IMR-90 (cell line): ENCODE data around the gene FAM20C. TPM values are rescaled to one million over a fixed set of nuclear protein-coding genes. Genes with fewer than 3 reads are reported as not detected.

Experiments used
- ATAC-seq: fragments of 200-7000 bp; cut with Tn5 transposase; 2 replicates; pipeline ENCODE4 v1.9.1; 2020; ENCODE audit warnings: low read depth, mild to moderate bottlenecking, moderate library complexity
- BruUV-seq: library from RNA; stranded (reverse); fragments of 400-500 nt; replicated peaks from 2 replicates; lab custom pipeline; 2021; lab: Mats Ljungman, UMichigan
- CTCF ChIA-PET: fragments of 300-600 bp; formaldehyde crosslinking; extraction: SDS; loops from one replicate; lab custom pipeline; 2021; ENCODE audit warnings: antibody characterized with exemption; lab: Yijun Ruan, JAX
- POLR2A ChIA-PET: fragments of 300-600 bp; sonication (Branson Sonifier 250); formaldehyde crosslinking; loops from one replicate; lab custom pipeline; 2022; ENCODE audit warnings: antibody characterized with exemption; ENCODE audit not compliant: unreplicated experiment; lab: Charles Lee
- DNase-seq: peaks from one replicate; pipeline ENCODE4 v3.0.0; 2013
- H2AFZ ChIP-seq: replicated peaks from 2 replicates; pipeline ENCODE3; 2013; ENCODE audit warnings: low read length, mild to moderate bottlenecking; ENCODE audit not compliant: poor library complexity
- H2AK5ac ChIP-seq: 2 replicates; pipeline ENCODE4 v1.6.1; 2013; ENCODE audit warnings: low read depth, low read length, inconsistent platforms
- H2AK9ac ChIP-seq: replicated peaks from 2 replicates; pipeline ENCODE3; 2013; ENCODE audit warnings: mild to moderate bottlenecking, low read depth, low read length, moderate library complexity; ENCODE audit not compliant: poor library complexity
- H2BK120ac ChIP-seq: 2 replicates; pipeline ENCODE4 v1.6.1; 2013; ENCODE audit warnings: low read depth, low read length, inconsistent platforms
- H2BK15ac ChIP-seq: 3 replicates; pipeline ENCODE4 v1.6.1; 2013; ENCODE audit warnings: low read depth, low read length, inconsistent platforms
- H2BK20ac ChIP-seq: 2 replicates; pipeline ENCODE4 v1.6.1; 2013; ENCODE audit warnings: low read depth, mild to moderate bottlenecking, inconsistent platforms, low read length, moderate library complexity
- H2BK5ac ChIP-seq: 2 replicates; pipeline ENCODE4 v1.6.1; 2013; ENCODE audit warnings: mild to moderate bottlenecking, low read depth, low read length, inconsistent platforms; ENCODE audit not compliant: poor library complexity, severe bottlenecking
- H3K14ac ChIP-seq: replicated peaks from 2 replicates; pipeline ENCODE4 v1.6.1; 2013; ENCODE audit warnings: low read depth, low read length, inconsistent platforms
- H3K18ac ChIP-seq: 2 replicates; pipeline ENCODE4 v1.6.1; 2013; ENCODE audit warnings: low read depth, low read length, control low read depth
- H3K23ac ChIP-seq: 2 replicates; pipeline ENCODE4 v1.6.1; 2013; ENCODE audit warnings: low read depth, low read length, inconsistent platforms
- H3K27ac ChIP-seq: 2 replicates; pipeline ENCODE4 v1.5.1; 2013; ENCODE audit warnings: mild to moderate bottlenecking, control low read depth, low read length; ENCODE audit not compliant: insufficient read depth
- H3K27me3 ChIP-seq: 2 replicates; pipeline ENCODE4 v1.6.1; 2013; ENCODE audit warnings: low read length; ENCODE audit not compliant: control insufficient read depth, insufficient read depth
- H3K36me3 ChIP-seq: 2 replicates; pipeline ENCODE4 v1.6.1; 2013; ENCODE audit warnings: low read length, mixed read lengths; ENCODE audit not compliant: control insufficient read depth, insufficient read depth
- H3K4ac ChIP-seq: 2 replicates; pipeline ENCODE4 v1.6.1; 2013; ENCODE audit warnings: low read depth, low read length, inconsistent platforms
- H3K4me1 ChIP-seq: 2 replicates; pipeline ENCODE4 v1.6.1; 2013; ENCODE audit warnings: low read length, mixed read lengths; ENCODE audit not compliant: control insufficient read depth, insufficient read depth
- H3K4me2 ChIP-seq: 2 replicates; pipeline ENCODE4 v1.6.1; 2013; ENCODE audit warnings: low read depth, mild to moderate bottlenecking, control low read depth, low read length, moderate library complexity
- H3K4me3 ChIP-seq: 2 replicates; pipeline ENCODE4 v1.5.1; 2013; ENCODE audit warnings: low read depth, mild to moderate bottlenecking, control low read depth, low read length, moderate library complexity; ENCODE audit not compliant: insufficient read depth
- H3K56ac ChIP-seq: 2 replicates; pipeline ENCODE4 v1.6.1; 2013; ENCODE audit warnings: low read length, inconsistent platforms; ENCODE audit not compliant: insufficient read depth; ENCODE audit errors: extremely low read depth
- H3K79me1 ChIP-seq, 2 experiments: 2 replicates each; pipeline ENCODE4 v1.6.1; 2013; ENCODE audit warnings: low read length in 2 of 2, inconsistent platforms in 1 of 2, low read depth in 1 of 2
- H3K9ac ChIP-seq: 2 replicates; pipeline ENCODE4 v1.6.1; 2013; ENCODE audit warnings: low read depth, low read length, control low read depth
- H3K9me1 ChIP-seq: 2 replicates; pipeline ENCODE4 v1.6.1; 2013; ENCODE audit warnings: low read length, inconsistent platforms; ENCODE audit not compliant: insufficient read depth
- H3K9me3 ChIP-seq: 2 replicates; pipeline ENCODE4 v1.6.1; 2013; ENCODE audit warnings: low read length; ENCODE audit not compliant: control insufficient read depth, insufficient read depth
- H4K20me1 ChIP-seq: 2 replicates; pipeline ENCODE4 v1.6.1; 2013; ENCODE audit warnings: low read length, inconsistent platforms; ENCODE audit not compliant: insufficient read depth
- H4K5ac ChIP-seq: 2 replicates; pipeline ENCODE4 v1.6.1; 2013; ENCODE audit warnings: mild to moderate bottlenecking, low read depth, low read length, control low read depth
- H4K8ac ChIP-seq, 2 experiments: 2 replicates each; pipeline ENCODE4 v1.6.1; 2013; ENCODE audit warnings: low read depth in 2 of 2, low read length in 2 of 2, control low read depth in 1 of 2, inconsistent platforms in 1 of 2
- H4K91ac ChIP-seq: 2 replicates; pipeline ENCODE4 v1.6.1; 2013; ENCODE audit warnings: low read depth, low read length, inconsistent platforms; ENCODE audit not compliant: insufficient read depth
- BHLHE40 ChIP-seq: fragments of 150-350 bp; IDR thresholded peaks from 2 replicates; pipeline ENCODE4 v1.6.1; 2016; ENCODE audit warnings: mild to moderate bottlenecking, low read depth, low read length
- MAFK ChIP-seq: IDR thresholded peaks from 2 replicates; pipeline ENCODE4 v1.6.1; 2012; ENCODE audit warnings: low read depth, low read length, improper control_type of control experiment
- RCOR1 ChIP-seq: IDR thresholded peaks from 2 replicates; pipeline ENCODE4 v1.6.1; 2012; ENCODE audit warnings: mild to moderate bottlenecking, low read length, improper control_type of control experiment; ENCODE audit not compliant: insufficient replicate concordance
- WGBS, 2 experiments: methylation state at CpG; one replicate each; pipeline versions ENCODE4 v1.1.5 to v1.1.7; 2013; ENCODE audit warnings: missing lambda C conversion rate in 2 of 2; ENCODE audit not compliant: insufficient read length in 1 of 2; ENCODE audit errors: extremely low coverage in 2 of 2; 5-methylcytosine and 5-hydroxymethylcytosine counted together
- dilution Hi-C: fragments of 300-500 bp; cut with HindIII; formaldehyde crosslinking; loops from one replicate; pipeline ENCODE4 v1.14.3; 2018; ENCODE audit warnings: low sequenced_read_pairs; ENCODE audit not compliant: unreplicated experiment
- in situ Hi-C: fragments of 300-500 bp; cut with MboI; formaldehyde crosslinking; loops from 3 replicates; pipeline ENCODE4 v1.14.3; 2019; ENCODE audit warnings: low sequenced_read_pairs, inconsistent platforms, mixed read lengths
- intact Hi-C: fragments of 100-400 bp; cut with micrococcal nuclease; formaldehyde crosslinking; loops from 2 replicates; pipeline ENCODE4 v1.10.0; 2022
- polyA plus RNA-seq, 3 experiments: library from polyadenylated mRNA; depleted of rRNA; stranded (reverse); fragments of >200 nt; gene quantifications; 2 replicates each; pipeline ENCODE4 v1.2.3, GENCODE V29; 2012; ENCODE audit warnings: low replicate concordance in 1 of 3
- total RNA-seq: library from RNA; depleted of rRNA; stranded (reverse); fragments of >200 nt; gene quantifications from 2 replicates; pipeline ENCODE4 v1.2.3, GENCODE V29; 2012

Gene FAM20C
- total and polyA plus RNA-seq, 2 of the 4 experiments (the other 2 are of a cell fraction), result 7.7 to 36.6 TPM

DNA sequence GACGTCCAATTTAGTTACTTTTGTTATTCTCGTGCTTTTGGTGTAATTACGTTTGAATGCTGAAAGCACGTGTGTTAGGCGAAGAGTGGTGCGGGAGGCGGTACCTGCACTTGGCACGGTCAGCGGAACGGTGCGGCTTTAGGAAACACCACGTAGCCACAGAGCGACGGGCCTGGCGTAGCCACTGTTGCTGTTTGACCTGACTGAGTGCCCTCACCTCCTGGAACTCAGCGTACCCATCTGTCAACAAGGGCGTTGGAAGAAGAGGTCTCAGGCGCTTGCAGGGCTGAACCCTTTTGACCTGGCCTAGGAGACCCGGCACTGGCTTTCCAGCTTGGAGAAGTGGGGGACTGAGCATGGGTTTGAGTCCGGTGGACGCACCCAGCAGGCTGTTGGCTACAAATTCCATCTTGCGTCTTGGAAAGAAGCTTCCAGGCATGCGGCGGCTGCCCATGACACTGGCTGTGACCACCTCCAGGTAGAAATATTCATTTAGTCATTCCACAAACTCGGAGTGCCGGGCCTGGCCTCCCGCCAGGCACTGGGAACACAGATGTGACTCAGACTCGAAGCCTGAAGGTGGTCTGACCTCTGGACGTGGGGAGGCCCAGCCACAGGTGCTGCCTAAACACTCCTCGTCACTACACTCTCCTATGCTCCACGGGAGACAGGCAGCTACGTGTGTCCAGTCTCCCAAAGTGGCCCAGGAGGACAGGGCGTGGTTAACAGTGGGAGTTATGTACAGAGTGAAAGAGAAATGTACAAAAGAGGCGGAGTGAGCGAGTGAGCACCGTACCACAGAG, 22.2 kb downstream of the FAM20C start:
- Histone ChIP-seq H2AK9ac (peak overlapping the region; percentile 84), H3K14ac (peak overlapping the region; percentile 68), H3K9me3 (no peaks in the 10 kb centered on the region), H4K20me1 (peaks cover 48% of the 10 kb centered on the region), H3K18ac (no peak overlapping the region), H3K56ac (no peak overlapping the region), H4K8ac (peak overlapping the region; percentile 43 to 66; a peak in 2 of 4 replicates), H3K4me2 (0 out of 2 replicates have a peak overlapping the region, but pooled peaks have one; percentile 34), H3K9me1 (peaks cover 17% of the 10 kb centered on the region), H2BK120ac (peak overlapping the region; percentile 36), H2AK5ac (peak overlapping the region; percentile 98), H3K27me3 (no peaks in the 10 kb centered on the region), H2BK5ac (peak overlapping the region; percentile 37), H2BK20ac (peak overlapping the region; percentile 65; the same call in 1 of the 2 replicates), H2BK15ac (peak overlapping the region; percentile 93; the same call in 2 of the 3 replicates), H4K91ac (0 out of 2 replicates have a peak overlapping the region, but pooled peaks have one; percentile 44), H3K27ac (no peak overlapping the region; the same call in 1 of the 2 replicates), H3K9ac (no peak overlapping the region), H3K4me3 (no peak overlapping the region), H3K79me1 (peaks cover 20 to 66% of the 10 kb centered on the region in 2 experiments), H3K4me1 (peaks cover 7% of the 10 kb centered on the region), H2AFZ (peak overlapping the region; percentile 75), H3K4ac (peak overlapping the region; percentile 79), H4K5ac (peak overlapping the region; percentile 59), H3K36me3 (peaks cover 76% of the 10 kb centered on the region), H3K23ac (peak overlapping the region; percentile 59; the same call in 1 of the 2 replicates)
- ATAC-seq (peak; percentile 40), DNase-seq (peak; percentile 81)
- POLR2A ChIA-PET, result no interaction called here
- in situ Hi-C loops, result no loop called here
- intact Hi-C loops, result no loop called here
- 85% methylated on average over 11 of the region's 36 CpGs; no CpG with 5 or more reads in 1 of the 2 experiments for WGBS, 2 experiments
- CTCF ChIA-PET, result no interaction called here
- no TSS peak for BruUV-seq
- TF ChIP-seq RCOR1 (peak; percentile 29), MAFK (no peak), BHLHE40 (peak; percentile 30; the same call in 1 of the 2 replicates)
- dilution Hi-C loops, result no loop called here
